Measurements from ENCODE around the gene JCAD.

JCAD gene

GRCh38 chr10:30073045-30073766 lies 13.8 kb upstream of the JCAD start:
- no CpG with 5 or more reads among the region's 6 CpGs for WGBS (ENCODE audit: extremely low coverage, insufficient coverage, insufficient read length)

GRCh38 chr10:30072068-30072467 lies 12.7 kb upstream of the JCAD start:
- H3K23ac ChIP-seq (ENCODE audit: low read length), result no peak overlapping the region
- H3K79me1 ChIP-seq (ENCODE audit: low read length), result no peaks in the 10 kb centered on the region
- H3K4me2 ChIP-seq (ENCODE audit: low read length), result no peak overlapping the region
- H2BK120ac ChIP-seq (ENCODE audit: insufficient read depth, low read length, poor library complexity), result no peak overlapping the region
- no peaks in the 10 kb centered on the region for H3K36me3 ChIP-seq (ENCODE audit: control insufficient read depth in 1 of 2, insufficient read depth in 2 of 2, low read length in 2 of 2)
- H3K27ac ChIP-seq (ENCODE audit: low read depth, low read length), result no peak overlapping the region
- H3K79me2 ChIP-seq (ENCODE audit: control insufficient read depth, insufficient read depth, low read length, poor library complexity), result no peaks in the 10 kb centered on the region
- no peak overlapping the region for H3K4ac ChIP-seq (ENCODE audit: low read depth, low read length)
- H3K4me1 ChIP-seq (ENCODE audit: control insufficient read depth in 1 of 2, insufficient read depth in 2 of 2, low read length in 2 of 2), result peaks cover 0 to 2% of the 10 kb centered on the region in 2 experiments
- no peak overlapping the region for H4K8ac ChIP-seq (ENCODE audit: low read depth, low read length)
- no peaks in the 10 kb centered on the region for H3K27me3 ChIP-seq (ENCODE audit: insufficient read depth, low read length)
- no peak overlapping the region for H2AK5ac ChIP-seq (ENCODE audit: low read length)
- H4K91ac ChIP-seq (ENCODE audit: low read depth, low read length), result no peak overlapping the region
- no peak overlapping the region for H4K12ac ChIP-seq (ENCODE audit: low read depth, low read length)
- H3K4me3 ChIP-seq (ENCODE audit: low read depth, low read length), result no peak overlapping the region
- H3K14ac ChIP-seq (ENCODE audit: low read length), result no peak overlapping the region
- H3K9ac ChIP-seq (ENCODE audit: low read length), result no peak overlapping the region
- H2AFZ ChIP-seq (ENCODE audit: insufficient read depth, low read length, poor library complexity), result no peak overlapping the region
- H2BK5ac ChIP-seq (ENCODE audit: low read depth, low read length, poor library complexity), result no peak overlapping the region
- DNase-seq, result no peak
- H2BK12ac ChIP-seq (ENCODE audit: low read length), result no peak overlapping the region
- no peaks in the 10 kb centered on the region for H3K9me3 ChIP-seq (ENCODE audit: insufficient read depth, low read depth, low read length)
- H3K18ac ChIP-seq (ENCODE audit: low read length), result no peak overlapping the region

More at GRCh38 chr10:30073045-30073766, 13.8 kb upstream of the JCAD start:
- Histone ChIP-seq H4K12ac (ENCODE audit: low read depth, low read length) (no peak overlapping the region), H4K91ac (ENCODE audit: low read depth, low read length) (no peak overlapping the region), H2BK5ac (ENCODE audit: low read depth, low read length, poor library complexity) (no peak overlapping the region), H2AFZ (ENCODE audit: insufficient read depth, low read length, poor library complexity) (no peak overlapping the region), H3K4me3 (ENCODE audit: low read depth, low read length) (no peak overlapping the region), H4K8ac (ENCODE audit: low read depth, low read length) (no peak overlapping the region), H3K23ac (ENCODE audit: low read length) (no peak overlapping the region), H3K27ac (ENCODE audit: low read depth, low read length) (no peak overlapping the region), H2AK5ac (ENCODE audit: low read length) (no peak overlapping the region), H3K9me3 (ENCODE audit: insufficient read depth, low read depth, low read length) (no peaks in the 10 kb centered on the region), H3K4me2 (ENCODE audit: low read length) (no peak overlapping the region), H3K4ac (ENCODE audit: low read depth, low read length) (no peak overlapping the region), H3K36me3 (ENCODE audit: control insufficient read depth in 1 of 2, insufficient read depth in 2 of 2, low read length in 2 of 2) (no peaks in the 10 kb centered on the region), H2BK120ac (ENCODE audit: insufficient read depth, low read length, poor library complexity) (no peak overlapping the region), H3K14ac (ENCODE audit: low read length) (no peak overlapping the region), H3K9ac (ENCODE audit: low read length) (no peak overlapping the region), H3K18ac (ENCODE audit: low read length) (no peak overlapping the region), H3K79me1 (ENCODE audit: low read length) (no peaks in the 10 kb centered on the region), H3K4me1 (ENCODE audit: control insufficient read depth in 1 of 2, insufficient read depth in 2 of 2, low read length in 2 of 2) (peaks cover 0 to 2% of the 10 kb centered on the region in 2 experiments), H3K79me2 (ENCODE audit: control insufficient read depth, insufficient read depth, low read length, poor library complexity) (no peaks in the 10 kb centered on the region), H2BK12ac (ENCODE audit: low read length) (no peak overlapping the region), H3K27me3 (ENCODE audit: insufficient read depth, low read length) (no peaks in the 10 kb centered on the region)
- DNase-seq, result no peak

- H2AK5ac ChIP-seq (ENCODE audit: low read length), result no peak overlapping the region
- H2BK12ac ChIP-seq (ENCODE audit: low read length), result no peak overlapping the region
- no peak overlapping the region for H3K18ac ChIP-seq (ENCODE audit: low read length)
- H4K8ac ChIP-seq (ENCODE audit: low read depth, low read length), result no peak overlapping the region
- H3K36me3 ChIP-seq (ENCODE audit: control insufficient read depth in 1 of 2, insufficient read depth in 2 of 2, low read length in 2 of 2), result no peaks in the 10 kb centered on the region
- H4K91ac ChIP-seq (ENCODE audit: low read depth, low read length), result no peak overlapping the region
- no peak overlapping the region for H3K27ac ChIP-seq (ENCODE audit: low read depth, low read length)
- H3K79me1 ChIP-seq (ENCODE audit: low read length), result no peaks in the 10 kb centered on the region
- peaks cover 0 to 2% of the 10 kb centered on the region in 2 experiments for H3K4me1 ChIP-seq (ENCODE audit: control insufficient read depth in 1 of 2, insufficient read depth in 2 of 2, low read length in 2 of 2)
- H3K9me3 ChIP-seq (ENCODE audit: insufficient read depth, low read depth, low read length), result no peaks in the 10 kb centered on the region
- no peak overlapping the region for H3K4ac ChIP-seq (ENCODE audit: low read depth, low read length)
- no peak overlapping the region for H2BK5ac ChIP-seq (ENCODE audit: low read depth, low read length, poor library complexity)
- H3K79me2 ChIP-seq (ENCODE audit: control insufficient read depth, insufficient read depth, low read length, poor library complexity), result no peaks in the 10 kb centered on the region
- WGBS (ENCODE audit: extremely low coverage, insufficient coverage, insufficient read length), result no CpG with 5 or more reads among the region's 11 CpGs
- H3K4me2 ChIP-seq (ENCODE audit: low read length), result no peak overlapping the region
- H3K9ac ChIP-seq (ENCODE audit: low read length), result no peak overlapping the region
- no peak overlapping the region for H4K12ac ChIP-seq (ENCODE audit: low read depth, low read length)
- no peak overlapping the region for H3K14ac ChIP-seq (ENCODE audit: low read length)
- H3K23ac ChIP-seq (ENCODE audit: low read length), result no peak overlapping the region
- H3K27me3 ChIP-seq (ENCODE audit: insufficient read depth, low read length), result no peaks in the 10 kb centered on the region
- H2AFZ ChIP-seq (ENCODE audit: insufficient read depth, low read length, poor library complexity), result no peak overlapping the region
- H2BK120ac ChIP-seq (ENCODE audit: insufficient read depth, low read length, poor library complexity), result no peak overlapping the region
- H3K4me3 ChIP-seq (ENCODE audit: low read depth, low read length), result no peak overlapping the region
- DNase-seq, result no peak
These were observed 10.8 kb upstream of the JCAD start for GRCh38 chr10:30070001-30070685.

GRCh38 chr10:30068492-30069223 lies 9.3 kb upstream of the JCAD start:
- Histone ChIP-seq H2BK5ac (ENCODE audit: low read depth, low read length, poor library complexity) (peak overlapping the region; percentile 23), H3K18ac (ENCODE audit: low read length) (no peak overlapping the region), H3K79me1 (ENCODE audit: low read length) (no peaks in the 10 kb centered on the region), H3K4me1 (ENCODE audit: control insufficient read depth in 1 of 2, insufficient read depth in 2 of 2, low read length in 2 of 2) (peaks cover 0 to 2% of the 10 kb centered on the region in 2 experiments), H3K4me3 (ENCODE audit: low read depth, low read length) (no peak overlapping the region), H3K27ac (ENCODE audit: low read depth, low read length) (no peak overlapping the region), H2AFZ (ENCODE audit: insufficient read depth, low read length, poor library complexity) (no peak overlapping the region), H4K8ac (ENCODE audit: low read depth, low read length) (no peak overlapping the region), H2BK120ac (ENCODE audit: insufficient read depth, low read length, poor library complexity) (peak overlapping the region; percentile 29), H4K12ac (ENCODE audit: low read depth, low read length) (no peak overlapping the region), H3K14ac (ENCODE audit: low read length) (no peak overlapping the region), H3K9me3 (ENCODE audit: insufficient read depth, low read depth, low read length) (no peaks in the 10 kb centered on the region), H3K9ac (ENCODE audit: low read length) (no peak overlapping the region), H3K4ac (ENCODE audit: low read depth, low read length) (no peak overlapping the region), H4K91ac (ENCODE audit: low read depth, low read length) (peak overlapping the region; percentile 10), H3K27me3 (ENCODE audit: insufficient read depth, low read length) (no peaks in the 10 kb centered on the region), H3K23ac (ENCODE audit: low read length) (no peak overlapping the region), H3K4me2 (ENCODE audit: low read length) (no peak overlapping the region), H3K36me3 (ENCODE audit: control insufficient read depth in 1 of 2, insufficient read depth in 2 of 2, low read length in 2 of 2) (no peaks in the 10 kb centered on the region), H2BK12ac (ENCODE audit: low read length) (peak overlapping the region; percentile 44), H2AK5ac (ENCODE audit: low read length) (peak overlapping the region; percentile 75), H3K79me2 (ENCODE audit: control insufficient read depth, insufficient read depth, low read length, poor library complexity) (no peaks in the 10 kb centered on the region)
- no CpG with 5 or more reads among the region's 4 CpGs for WGBS (ENCODE audit: extremely low coverage, insufficient coverage, insufficient read length)
- DNase-seq, result no peak

All from trophoblast cell (in vitro differentiated cells and primary cell).